GM12801 (cell line): ENCODE measurements around the gene LRRC18.

Source experiments
- TF ChIP-seq, protein P1 (sequence below): IDR thresholded peaks from one replicate; pipeline ENCODE4 v1.5.1; 2011; ENCODE audit warnings: control low read depth; ENCODE audit not compliant: insufficient read length; ENCODE audit errors: extremely low read depth

The LRRC18 gene

DNA sequence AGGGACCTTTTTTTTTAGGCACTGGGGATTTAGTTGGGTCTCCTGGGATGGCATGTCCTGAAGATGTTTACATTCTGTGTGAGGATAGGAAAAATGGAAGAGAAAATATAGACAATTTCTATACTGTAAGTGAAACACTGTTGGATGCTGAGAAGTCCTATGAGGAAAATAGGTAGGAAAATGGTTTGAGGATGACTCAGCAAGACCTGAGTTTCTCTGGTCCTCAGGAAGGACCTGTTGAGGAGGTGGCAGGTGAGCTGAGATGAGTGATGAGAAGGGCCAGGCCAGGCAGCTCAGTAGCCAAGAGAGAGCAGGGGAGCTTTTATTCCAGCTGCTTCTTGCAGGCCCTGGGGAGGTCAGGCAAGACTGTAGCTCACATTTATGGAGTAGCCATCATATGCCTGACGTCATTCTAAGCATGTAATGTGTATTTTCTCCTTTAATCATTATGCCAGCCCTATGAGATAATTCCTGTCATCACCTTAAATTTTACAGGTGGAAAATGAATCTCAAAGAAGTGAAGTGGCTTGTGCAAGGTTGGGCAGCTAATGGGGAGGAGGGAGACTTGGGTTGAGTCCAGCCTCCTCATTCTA, 19.1 kb upstream of the LRRC18 start:
- TF ChIP-seq, protein P1, sequence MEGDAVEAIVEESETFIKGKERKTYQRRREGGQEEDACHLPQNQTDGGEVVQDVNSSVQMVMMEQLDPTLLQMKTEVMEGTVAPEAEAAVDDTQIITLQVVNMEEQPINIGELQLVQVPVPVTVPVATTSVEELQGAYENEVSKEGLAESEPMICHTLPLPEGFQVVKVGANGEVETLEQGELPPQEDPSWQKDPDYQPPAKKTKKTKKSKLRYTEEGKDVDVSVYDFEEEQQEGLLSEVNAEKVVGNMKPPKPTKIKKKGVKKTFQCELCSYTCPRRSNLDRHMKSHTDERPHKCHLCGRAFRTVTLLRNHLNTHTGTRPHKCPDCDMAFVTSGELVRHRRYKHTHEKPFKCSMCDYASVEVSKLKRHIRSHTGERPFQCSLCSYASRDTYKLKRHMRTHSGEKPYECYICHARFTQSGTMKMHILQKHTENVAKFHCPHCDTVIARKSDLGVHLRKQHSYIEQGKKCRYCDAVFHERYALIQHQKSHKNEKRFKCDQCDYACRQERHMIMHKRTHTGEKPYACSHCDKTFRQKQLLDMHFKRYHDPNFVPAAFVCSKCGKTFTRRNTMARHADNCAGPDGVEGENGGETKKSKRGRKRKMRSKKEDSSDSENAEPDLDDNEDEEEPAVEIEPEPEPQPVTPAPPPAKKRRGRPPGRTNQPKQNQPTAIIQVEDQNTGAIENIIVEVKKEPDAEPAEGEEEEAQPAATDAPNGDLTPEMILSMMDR: no peak

GRCh38 chr10:48957361-48958151, 17.9 kb upstream of the LRRC18 start:
- TF ChIP-seq, protein P1: no peak

DNA sequence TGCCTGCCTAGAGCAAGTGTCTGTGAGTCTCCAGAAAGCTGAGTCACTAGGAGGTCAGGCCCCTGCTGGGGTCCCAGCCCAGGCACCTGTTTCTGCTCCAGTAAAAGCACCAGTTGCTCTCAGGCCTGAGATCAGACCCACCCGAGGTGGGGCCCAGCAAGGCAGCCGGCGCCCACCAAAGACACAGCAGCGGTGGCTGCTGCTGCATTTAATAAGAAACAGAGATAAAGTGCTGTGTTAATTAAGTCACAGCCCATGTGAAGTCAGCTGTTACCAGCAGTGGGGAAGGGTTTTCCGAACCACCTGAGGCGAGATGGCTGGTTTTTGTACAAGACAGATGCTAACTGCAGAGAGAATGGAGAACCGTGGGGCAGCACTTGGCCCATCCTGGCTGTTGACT, 12.1 kb upstream of the LRRC18 start:
- TF ChIP-seq, protein P1: no peak

- TF ChIP-seq, protein P1: no peak
Measured at GRCh38 chr10:48948470-48949037, 8.9 kb upstream of the LRRC18 start.

- TF ChIP-seq, protein P1: no peak
Measured at GRCh38 chr10:48947690-48948469, 8.2 kb upstream of the LRRC18 start.

- TF ChIP-seq, protein P1: no peak
Measured at GRCh38 chr10:48946891-48947500, 7.4 kb upstream of the LRRC18 start.
